NCI-H748 (cell line): ENCODE results near the gene COL27A1.

Source experiments
- DNase-seq: peaks from one replicate; lab custom pipeline; 2025; ENCODE audit not compliant: unreplicated experiment; lab: John Stamatoyannopoulos, UW

The COL27A1 gene

GRCh38 chr9:114261987-114262386 lies 106.7 kb downstream of the COL27A1 start:
- no peak for DNase-seq

- DNase-seq, result no peak
These were observed 108.6 kb downstream of the COL27A1 start for GRCh38 chr9:114263853-114264510.

- DNase-seq, result no peak
These were observed 109.6 kb downstream of the COL27A1 start for GRCh38 chr9:114264806-114265550.

- no peak for DNase-seq
These were observed 111.6 kb downstream of the COL27A1 start for GRCh38 chr9:114266969-114267368.

- no peak for DNase-seq
These were observed 113.7 kb downstream of the COL27A1 start for GRCh38 chr9:114269023-114269422.

GRCh38 chr9:114270120-114270975 lies 115.0 kb downstream of the COL27A1 start:
- no peak for DNase-seq

- no peak for DNase-seq
These were observed 116.5 kb downstream of the COL27A1 start for GRCh38 chr9:114271556-114272510.

- DNase-seq, result no peak
These were observed 117.5 kb downstream of the COL27A1 start for GRCh38 chr9:114272739-114273431.

- DNase-seq, result no peak
These were observed 118.1 kb downstream of the COL27A1 start for GRCh38 chr9:114273461-114273881.

- DNase-seq, result no peak
These were observed 118.9 kb downstream of the COL27A1 start for GRCh38 chr9:114274217-114274616.

GRCh38 chr9:114275246-114276004 lies 120.1 kb downstream of the COL27A1 start:
- peak; percentile 9 for DNase-seq

GRCh38 chr9:114276908-114277821 lies 121.8 kb downstream of the COL27A1 start:
- DNase-seq, result no peak

GRCh38 chr9:114278356-114278755 lies 123.0 kb downstream of the COL27A1 start:
- DNase-seq, result no peak

GRCh38 chr9:114278881-114279570 lies 123.7 kb downstream of the COL27A1 start:
- DNase-seq, result no peak

- no peak for DNase-seq
These were observed 124.4 kb downstream of the COL27A1 start for GRCh38 chr9:114279693-114280092.

GRCh38 chr9:114280636-114281472 lies 125.5 kb downstream of the COL27A1 start:
- DNase-seq, result no peak
